Measurements from ENCODE around the gene FDX2. TPM values are rescaled to one million over a fixed set of nuclear protein-coding genes. Genes with fewer than 3 reads are reported as not detected.

The FDX2 gene
- total and polyA plus RNA-seq, 2 experiments from 2014 or later = 28.9 to 70.9 TPM

DNA sequence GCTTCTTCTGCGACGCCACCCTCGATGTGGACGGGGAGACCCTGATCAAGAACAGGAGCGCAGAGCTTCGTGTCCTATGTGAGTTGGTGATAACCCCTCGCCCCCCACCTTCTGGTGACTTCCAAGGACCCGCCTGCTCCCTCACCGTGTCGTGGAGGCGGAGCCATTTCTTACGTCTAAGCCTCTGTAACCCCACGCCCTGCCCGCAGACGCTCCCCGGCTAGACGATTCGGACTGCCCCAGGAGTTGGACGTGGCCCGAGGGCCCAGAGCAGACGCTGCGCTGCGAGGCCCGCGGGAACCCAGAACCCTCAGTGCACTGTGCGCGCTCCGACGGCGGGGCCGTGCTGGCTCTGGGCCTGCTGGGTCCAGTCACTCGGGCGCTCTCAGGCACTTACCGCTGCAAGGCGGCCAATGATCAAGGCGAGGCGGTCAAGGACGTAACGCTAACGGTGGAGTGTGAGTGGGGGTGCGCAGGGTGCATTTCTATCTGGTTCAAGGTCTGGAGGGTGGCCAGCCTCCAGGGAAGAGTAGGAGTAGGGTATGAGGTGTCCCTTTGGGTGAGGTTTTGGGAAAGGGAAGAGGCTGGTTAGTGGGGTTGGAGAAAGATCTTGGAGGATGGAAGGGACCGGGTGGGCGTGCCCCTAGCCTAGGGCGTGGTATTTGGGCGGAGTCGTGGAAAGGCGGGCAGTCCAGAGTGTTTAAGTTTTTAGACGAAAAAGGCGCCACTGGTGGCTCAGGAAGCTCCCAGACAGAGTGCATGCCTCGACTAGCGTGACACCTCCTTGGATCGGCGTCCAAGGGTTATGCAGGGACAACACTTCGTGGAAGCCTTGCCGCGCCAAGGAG is 22.8 kb downstream of the FDX2 start:
- Histone ChIP-seq H3K27ac (no peak overlapping the region), H3K4me1 (ENCODE audit: low read depth) (no peaks in the 10 kb centered on the region), H3K36me3 (no peaks in the 10 kb centered on the region), H3K4me3 (peak overlapping the region; percentile 50), H3K27me3 (peaks cover 91% of the 10 kb centered on the region), H3K9me3 (ENCODE audit: low read depth) (no peaks in the 10 kb centered on the region)
- DNase-seq (ENCODE audit: low read depth in 1 of 2, low spot score in 1 of 2) = no peak
- no peak for TF ChIP-seq CTCF (IDR thresholded peaks at IDR 0.05; ENCODE audit: low read depth, low read length)

DNA sequence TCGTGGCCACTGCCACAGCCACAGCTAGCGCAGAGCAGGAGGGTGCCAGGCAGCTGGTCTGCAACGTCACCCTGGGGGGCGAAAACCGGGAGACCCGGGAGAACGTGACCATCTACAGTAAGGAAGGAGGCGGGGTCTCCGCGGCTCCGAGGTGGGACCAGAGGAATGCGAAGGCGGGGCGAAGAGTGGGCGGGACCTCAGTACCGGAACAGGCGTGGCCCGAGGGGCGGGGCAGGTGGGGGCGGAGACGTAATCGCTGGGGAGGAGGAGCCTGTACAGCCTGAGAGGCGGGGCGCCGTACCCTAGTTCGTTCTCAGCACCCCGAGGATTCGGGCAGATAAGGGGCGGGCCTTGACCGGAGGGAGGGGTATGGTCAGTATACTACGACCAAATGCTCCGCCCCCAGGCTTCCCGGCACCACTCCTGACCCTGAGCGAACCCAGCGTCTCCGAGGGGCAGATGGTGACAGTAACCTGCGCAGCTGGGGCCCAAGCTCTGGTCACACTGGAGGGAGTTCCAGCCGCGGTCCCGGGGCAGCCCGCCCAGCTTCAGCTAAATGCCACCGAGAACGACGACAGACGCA is 23.5 kb downstream of the FDX2 start:
- no peak for TF ChIP-seq CTCF (IDR thresholded peaks at IDR 0.05; ENCODE audit: low read depth, low read length)
- H3K27me3 ChIP-seq = peaks cover 98% of the 10 kb centered on the region
- no peaks in the 10 kb centered on the region for H3K4me1 ChIP-seq (ENCODE audit: low read depth)
- no peak overlapping the region for H3K27ac ChIP-seq
- peak; percentile 85 to 95 for DNase-seq (ENCODE audit: low read depth in 1 of 2, low spot score in 1 of 2)
- H3K4me3 ChIP-seq = peak overlapping the region; percentile 50
- no peaks in the 10 kb centered on the region for H3K9me3 ChIP-seq (ENCODE audit: low read depth)
- no peaks in the 10 kb centered on the region for H3K36me3 ChIP-seq

- no peak for DNase-seq (ENCODE audit: low read depth in 1 of 2, low spot score in 1 of 2)
- peaks cover 96% of the 10 kb centered on the region for H3K27me3 ChIP-seq
- H3K4me3 ChIP-seq = peak overlapping the region; percentile 50
- no peak for TF ChIP-seq CTCF (IDR thresholded peaks at IDR 0.05; ENCODE audit: low read depth, low read length)
- H3K9me3 ChIP-seq (ENCODE audit: low read depth) = no peaks in the 10 kb centered on the region
- no peak overlapping the region for H3K27ac ChIP-seq
- no peaks in the 10 kb centered on the region for H3K36me3 ChIP-seq
- H3K4me1 ChIP-seq (ENCODE audit: low read depth) = no peaks in the 10 kb centered on the region
Measured at GRCh38 chr19:10291554-10292205, 24.1 kb downstream of the FDX2 start.

- no peak overlapping the region for H3K27ac ChIP-seq
- H3K9me3 ChIP-seq (ENCODE audit: low read depth) = no peaks in the 10 kb centered on the region
- no peak for TF ChIP-seq CTCF (IDR thresholded peaks at IDR 0.05; ENCODE audit: low read depth, low read length)
- H3K27me3 ChIP-seq = peaks cover 90% of the 10 kb centered on the region
- H3K4me3 ChIP-seq = peak overlapping the region; percentile 50
- DNase-seq (ENCODE audit: low read depth in 1 of 2, low spot score in 1 of 2) = peak; percentile 54 to 61
- no peaks in the 10 kb centered on the region for H3K4me1 ChIP-seq (ENCODE audit: low read depth)
- H3K36me3 ChIP-seq = no peaks in the 10 kb centered on the region
Measured at GRCh38 chr19:10290876-10291553, 24.8 kb downstream of the FDX2 start.

DNA sequence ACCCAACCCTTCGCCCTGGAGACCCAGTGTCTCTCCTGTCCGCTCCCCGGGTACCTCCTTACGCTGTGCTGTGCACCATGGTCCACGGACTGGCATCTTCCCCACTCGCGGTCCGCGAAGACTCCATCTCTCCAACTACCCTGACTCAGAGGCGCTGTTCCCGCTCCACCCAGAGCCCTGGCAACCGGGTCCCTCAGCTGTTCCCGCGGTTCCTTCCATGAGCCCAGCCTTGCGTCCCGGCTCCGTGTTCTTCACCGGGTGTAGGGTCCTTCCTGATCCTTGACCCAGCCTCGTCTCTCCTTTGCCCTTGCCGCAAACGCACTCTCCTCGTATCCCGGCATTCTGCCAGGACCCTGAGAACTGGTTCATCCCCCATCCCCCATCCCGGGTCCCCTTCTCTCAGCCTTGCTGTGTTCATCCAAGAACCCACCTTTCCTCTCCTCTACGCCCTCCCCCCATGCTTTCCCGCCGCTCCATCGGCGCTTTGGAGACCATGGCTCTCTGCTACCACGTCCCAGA is 25.4 kb downstream of the FDX2 start:
- Histone ChIP-seq H3K27me3 (peaks cover 84% of the 10 kb centered on the region), H3K27ac (no peak overlapping the region), H3K36me3 (no peaks in the 10 kb centered on the region), H3K4me3 (peak overlapping the region; percentile 50), H3K4me1 (ENCODE audit: low read depth) (no peaks in the 10 kb centered on the region), H3K9me3 (ENCODE audit: low read depth) (no peaks in the 10 kb centered on the region)
- peak in 1 of 2 donors; percentile 32 for DNase-seq (ENCODE audit: low read depth in 1 of 2, low spot score in 1 of 2)
- TF ChIP-seq CTCF (IDR thresholded peaks at IDR 0.05; ENCODE audit: low read depth, low read length) = no peak

Data from cardiac muscle cell (in vitro differentiated cells and primary cell).